Measurements from ENCODE around the gene TSPOAP1.

- TF ChIP-seq, protein P1, sequence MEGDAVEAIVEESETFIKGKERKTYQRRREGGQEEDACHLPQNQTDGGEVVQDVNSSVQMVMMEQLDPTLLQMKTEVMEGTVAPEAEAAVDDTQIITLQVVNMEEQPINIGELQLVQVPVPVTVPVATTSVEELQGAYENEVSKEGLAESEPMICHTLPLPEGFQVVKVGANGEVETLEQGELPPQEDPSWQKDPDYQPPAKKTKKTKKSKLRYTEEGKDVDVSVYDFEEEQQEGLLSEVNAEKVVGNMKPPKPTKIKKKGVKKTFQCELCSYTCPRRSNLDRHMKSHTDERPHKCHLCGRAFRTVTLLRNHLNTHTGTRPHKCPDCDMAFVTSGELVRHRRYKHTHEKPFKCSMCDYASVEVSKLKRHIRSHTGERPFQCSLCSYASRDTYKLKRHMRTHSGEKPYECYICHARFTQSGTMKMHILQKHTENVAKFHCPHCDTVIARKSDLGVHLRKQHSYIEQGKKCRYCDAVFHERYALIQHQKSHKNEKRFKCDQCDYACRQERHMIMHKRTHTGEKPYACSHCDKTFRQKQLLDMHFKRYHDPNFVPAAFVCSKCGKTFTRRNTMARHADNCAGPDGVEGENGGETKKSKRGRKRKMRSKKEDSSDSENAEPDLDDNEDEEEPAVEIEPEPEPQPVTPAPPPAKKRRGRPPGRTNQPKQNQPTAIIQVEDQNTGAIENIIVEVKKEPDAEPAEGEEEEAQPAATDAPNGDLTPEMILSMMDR (conservative IDR thresholded peaks at IDR 0.05) = no peak
- TF ChIP-seq ZFX (IDR thresholded peaks at IDR 0.05) = no peak
Observed at GRCh38 chr17:58365185-58365979, 36.8 kb upstream of the TSPOAP1 start.
